22Rv1 (cell line): Measurements from ENCODE around the gene ABCF1.

Source experiments
- CTCF ChIP-seq: fragments of 450-650 bp; IDR thresholded peaks from 2 replicates; pipeline ENCODE4 v1.5.1; 2017; ENCODE audit warnings: mild to moderate bottlenecking
- ZFX ChIP-seq: fragments of 450-650 bp; IDR thresholded peaks from 2 replicates; pipeline ENCODE4 v1.6.1; 2017; ENCODE audit warnings: antibody characterized with exemption, borderline replicate concordance

- TF ChIP-seq CTCF (no peak), ZFX (no peak)
Measured at GRCh38 chr6:30583921-30584320, 12.7 kb downstream of the ABCF1 start.
